GM12878 (cell line): ENCODE measurements around the gene TMTC3. TPM values are rescaled to one million over a fixed set of nuclear protein-coding genes. Genes with fewer than 3 reads are reported as not detected.

ENCODE experiments used
- ATAC-seq: fragments of 200-7000 bp; cut with Tn5 transposase; 3 replicates; pipeline ENCODE4 v1.9.1; 2020; ENCODE audit warnings: mild to moderate bottlenecking, moderate library complexity
- BruUV-seq: library from RNA; stranded (reverse); fragments of 400-500 nt; replicated peaks from 2 replicates; lab custom pipeline; 2021; lab: Mats Ljungman, UMichigan
- CTCF ChIA-PET: fragments of 300-600 bp; sonication (Branson Sonifier 250); formaldehyde crosslinking; extraction: SDS; loops from one replicate; lab custom pipeline; 2021; ENCODE audit warnings: inconsistent platforms; lab: Yijun Ruan, JAX
- POLR2A ChIA-PET: fragments of 350-600 bp; formaldehyde crosslinking; extraction: SDS; loops from one replicate; lab custom pipeline; 2021; ENCODE audit warnings: inconsistent platforms; lab: Charles Lee
- RAD21 ChIA-PET: fragments of 300-600 bp; sonication (Branson Sonifier 250); formaldehyde crosslinking; loops from one replicate; lab custom pipeline; 2023; ENCODE audit warnings: antibody characterized with exemption; ENCODE audit not compliant: unreplicated experiment; lab: Charles Lee
- SMC1A ChIA-PET: fragments of 300-600 bp; sonication (Branson Sonifier 250); formaldehyde crosslinking; loops from one replicate; lab custom pipeline; 2023; ENCODE audit not compliant: unreplicated experiment, uncharacterized antibody; lab: Charles Lee
- DNase-seq: peaks from one replicate; pipeline ENCODE4 v3.0.0-alpha.2; 2011; ENCODE audit warnings: low read depth, low spot score
- FAIRE-seq: peaks from 3 replicates; lab custom pipeline; 2011; peaks lifted over from hg19 to GRCh38; lab: Jason Lieb, UNC
- H2AFZ ChIP-seq: 2 replicates; pipeline ENCODE4 v1.6.0; 2011; ENCODE audit warnings: low read depth, low read length, control low read depth; ENCODE audit not compliant: control insufficient read depth
- H3K27ac ChIP-seq: 2 replicates; pipeline ENCODE4 v1.5.1; 2011; ENCODE audit warnings: control low read depth; ENCODE audit not compliant: control insufficient read depth, insufficient read depth
- H3K27me3 ChIP-seq, 2 experiments: replicated peaks in 1 of 2; 2 replicates each; pipeline versions ENCODE4 v1.6.0 to v1.6.1; 2011; ENCODE audit warnings: low read length in 1 of 2; ENCODE audit not compliant: control insufficient read depth in 2 of 2, insufficient read depth in 2 of 2
- H3K36me3 ChIP-seq, 2 experiments: 2 replicates each; pipeline ENCODE4 v1.5.1; 2011; ENCODE audit warnings: low read length in 1 of 2; ENCODE audit not compliant: control insufficient read depth in 2 of 2, insufficient read depth in 2 of 2
- H3K4me1 ChIP-seq: 2 replicates; pipeline ENCODE4 v1.6.1; 2011; ENCODE audit warnings: mild to moderate bottlenecking, low read length, moderate library complexity, mixed read lengths; ENCODE audit not compliant: control insufficient read depth, insufficient read depth
- H3K4me2 ChIP-seq: 2 replicates; pipeline ENCODE4 v1.6.0; 2011; ENCODE audit warnings: control low read depth; ENCODE audit not compliant: control insufficient read depth, insufficient read depth
- H3K4me3 ChIP-seq: fragments of 200-600 bp; sonication (generic); 2 replicates; pipeline ENCODE4 v1.5.1; 2016
- H3K79me2 ChIP-seq: 2 replicates; pipeline ENCODE4 v1.6.0; 2011; ENCODE audit warnings: low read length; ENCODE audit not compliant: control insufficient read depth, insufficient read depth
- H3K9ac ChIP-seq: 2 replicates; pipeline ENCODE4 v1.8.0; 2011; ENCODE audit warnings: low read length, control low read depth, mixed read lengths; ENCODE audit not compliant: control insufficient read depth, insufficient read depth
- H3K9me3 ChIP-seq: replicated peaks from 3 replicates; pipeline ENCODE4 v1.5.1; 2011; ENCODE audit warnings: mild to moderate bottlenecking, low read length; ENCODE audit not compliant: control insufficient read depth, insufficient read depth
- H4K20me1 ChIP-seq: 2 replicates; pipeline ENCODE4 v1.6.0; 2011; ENCODE audit not compliant: control insufficient read depth, insufficient read depth
- FOXM1 ChIP-seq: IDR thresholded peaks from 2 replicates; pipeline ENCODE4 v1.6.1; 2012; ENCODE audit warnings: low read depth, mild to moderate bottlenecking, inconsistent platforms, low read length, moderate library complexity
- RUNX3 ChIP-seq: IDR thresholded peaks from 2 replicates; pipeline ENCODE4 v1.6.1; 2012; ENCODE audit warnings: low read length, inconsistent platforms
- SPI1 ChIP-seq: IDR thresholded peaks from 2 replicates; pipeline ENCODE4 v1.6.1; 2011; ENCODE audit warnings: low read depth, mild to moderate bottlenecking, low read length, moderate library complexity, borderline replicate concordance; ENCODE audit not compliant: insufficient read depth
- in situ Hi-C: fragments of 300-500 bp; cut with MboI; formaldehyde crosslinking; loops from 9 replicates; pipeline ENCODE4 v1.14.3; 2018; ENCODE audit warnings: mixed read lengths
- intact Hi-C: fragments of 100-400 bp; cut with micrococcal nuclease; formaldehyde crosslinking; loops from one replicate; pipeline ENCODE4 v1.14.2; 2022; ENCODE audit not compliant: unreplicated experiment
- polyA plus RNA-seq, 11 experiments: library from polyadenylated mRNA; depleted of rRNA in 4 of 11; unstranded in 6 of 11; stranded (reverse) in 5 of 11; fragments of >200 nt; fragmentation: Nextera tagmentation in 4 of 11; fragmentation: Illumina TruSeq in 1 of 11; extraction: Ambion mirVana in 4 of 11; extraction: Trizol in 1 of 11; gene quantifications; 1 replicate in 1 of 11; 2 replicates in 10 of 11; pipeline versions ENCODE4 v1.2.1 to v1.2.3, GENCODE V29; 2011 to 2016; ENCODE audit warnings: inconsistent platforms in 2 of 11, missing spikeins in 2 of 11, low read depth in 1 of 11
- total RNA-seq, 4 experiments: library from RNA; depleted of rRNA in 3 of 4; stranded (reverse); fragments of >200 nt in 3 of 4; fragmentation: Illumina TruSeq in 1 of 4; extraction: Trizol in 1 of 4; gene quantifications; 2 replicates each; pipeline versions ENCODE4 v1.2.1 to v1.2.3, GENCODE V29; 2013 to 2021

TMTC3 gene
- total and polyA plus RNA-seq, 10 of the 15 experiments (the other 5 are each of a cell fraction or from before 2014, with no cell fraction given), result 1.4 to 5.7 (median 3.5) TPM

DNA sequence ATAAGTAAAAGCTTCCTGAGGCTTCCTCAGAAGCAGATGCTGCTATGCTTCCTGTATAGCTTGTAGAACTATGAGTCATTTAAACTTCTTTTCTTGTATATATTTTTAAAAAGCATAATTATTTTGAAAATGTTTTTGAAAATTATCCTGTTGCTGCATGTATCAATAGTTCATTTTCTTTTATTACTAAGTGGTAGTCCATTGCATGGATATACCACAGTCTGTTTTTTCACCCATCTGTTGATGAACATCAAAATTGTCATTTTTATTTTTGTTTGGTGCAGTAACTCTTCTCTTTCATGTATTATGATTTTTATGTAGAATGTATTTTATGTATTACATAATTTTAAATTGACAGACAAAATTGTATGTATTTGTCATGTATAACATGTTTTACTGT lies 81.4 kb downstream of the TMTC3 start:
- no peak for ATAC-seq
- Histone ChIP-seq H3K9me3 (no peaks in the 10 kb centered on the region), H4K20me1 (no peaks in the 10 kb centered on the region), H3K36me3 (no peaks in the 10 kb centered on the region), H3K4me1 (no peaks in the 10 kb centered on the region), H3K4me3 (no peak overlapping the region), H3K4me2 (no peak overlapping the region), H2AFZ (no peak overlapping the region), H3K9ac (no peak overlapping the region), H3K79me2 (no peaks in the 10 kb centered on the region), H3K27ac (no peak overlapping the region), H3K27me3 (no peaks in the 10 kb centered on the region)
- DNase-seq, result no peak
- no peak for TF ChIP-seq FOXM1
- ChIA-PET RAD21 (no interaction called here), POLR2A (no interaction called here), CTCF (interaction anchor here (0.7 to 1.2 kb wide), 2 partner anchors 10 to 18 kb away, joined by 3 read pairs; no protein-coding TSS in a partner anchor), SMC1A (interaction anchor here (1.4 kb wide), 1 partner anchor 9 kb away, joined by 5 read pairs; no protein-coding TSS in a partner anchor)
- no TSS peak for BruUV-seq
- intact Hi-C loops (no loop called here), in situ Hi-C loops (no loop called here)
- no peak for FAIRE-seq

DNA sequence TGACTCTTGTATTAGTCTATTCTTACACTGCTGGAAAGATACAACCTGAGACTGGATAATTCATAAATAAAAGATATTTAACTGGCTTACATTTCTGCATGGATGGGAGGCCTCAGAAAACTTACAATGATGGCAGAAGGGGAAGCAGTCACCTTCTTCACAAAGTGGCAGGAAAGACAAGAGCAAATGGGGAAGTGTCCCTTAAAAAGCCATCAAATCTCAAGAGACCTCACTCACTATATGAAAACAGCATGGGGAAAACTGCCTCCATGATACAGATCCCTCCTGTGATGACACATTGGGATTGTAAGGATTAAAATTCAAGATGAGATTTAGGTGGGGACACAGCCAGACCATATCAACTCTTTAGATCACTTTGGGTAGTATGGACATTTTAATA lies 83.7 kb downstream of the TMTC3 start:
- H3K36me3 ChIP-seq, result no peaks in the 10 kb centered on the region
- RAD21 ChIA-PET, result no interaction called here
- no peak overlapping the region for H3K4me2 ChIP-seq
- DNase-seq (no peak), ATAC-seq (no peak), FAIRE-seq (no peak)
- no peak overlapping the region for H3K27ac ChIP-seq
- intact Hi-C loops, result no loop called here
- BruUV-seq, result no TSS peak
- H4K20me1 ChIP-seq, result no peaks in the 10 kb centered on the region
- H3K27me3 ChIP-seq, result no peaks in the 10 kb centered on the region
- in situ Hi-C loops, result no loop called here
- no peaks in the 10 kb centered on the region for H3K4me1 ChIP-seq
- H3K4me3 ChIP-seq, result no peak overlapping the region
- no peaks in the 10 kb centered on the region for H3K79me2 ChIP-seq
- TF ChIP-seq SPI1, result peak; percentile 29; the same call in 1 of the 2 replicates
- no peak for TF ChIP-seq RUNX3
- CTCF ChIA-PET, result no interaction called here
- H2AFZ ChIP-seq, result no peak overlapping the region
- H3K9me3 ChIP-seq, result no peaks in the 10 kb centered on the region
- POLR2A ChIA-PET, result no interaction called here
- SMC1A ChIA-PET, result interaction anchor here (0.8 to 1.7 kb wide), 2 partner anchors 11 to 12 kb away, joined by 3 to 4 read pairs; no protein-coding TSS in a partner anchor
- H3K9ac ChIP-seq, result no peak overlapping the region
